GM12875 (cell line): ENCODE data around the gene FAM117B.

Experiments used
- H3K4me3 ChIP-seq: one replicate; pipeline ENCODE4 v1.5.1; 2011; ENCODE audit warnings: low read depth, low read length, control low read depth
- TF ChIP-seq, protein P1 (sequence below): IDR thresholded peaks from 2 replicates; pipeline ENCODE4 v1.5.1; 2011; ENCODE audit warnings: low read depth, mild to moderate bottlenecking, control low read depth, inconsistent platforms, low read length, moderate library complexity, borderline replicate concordance; ENCODE audit not compliant: insufficient read depth

The FAM117B gene

DNA sequence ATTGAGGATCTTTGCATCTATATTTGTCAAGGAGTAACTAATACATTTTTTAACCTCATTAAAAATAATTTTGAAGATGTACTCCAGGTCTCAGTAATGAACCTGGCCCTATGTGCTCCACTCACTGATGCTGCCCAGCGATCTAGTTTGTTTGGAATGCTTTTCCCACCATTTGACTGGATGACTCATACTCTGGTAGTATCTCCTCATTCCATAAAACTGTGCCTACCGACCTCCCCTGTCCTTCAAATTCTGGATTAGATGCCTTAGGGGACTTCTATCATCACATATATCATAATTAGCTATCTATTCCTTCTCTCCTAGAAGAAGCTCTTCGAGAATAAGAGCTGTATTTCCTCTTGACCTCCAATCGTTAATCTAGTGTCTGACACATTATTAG is 83.8 kb downstream of the FAM117B start:
- TF ChIP-seq, protein P1, sequence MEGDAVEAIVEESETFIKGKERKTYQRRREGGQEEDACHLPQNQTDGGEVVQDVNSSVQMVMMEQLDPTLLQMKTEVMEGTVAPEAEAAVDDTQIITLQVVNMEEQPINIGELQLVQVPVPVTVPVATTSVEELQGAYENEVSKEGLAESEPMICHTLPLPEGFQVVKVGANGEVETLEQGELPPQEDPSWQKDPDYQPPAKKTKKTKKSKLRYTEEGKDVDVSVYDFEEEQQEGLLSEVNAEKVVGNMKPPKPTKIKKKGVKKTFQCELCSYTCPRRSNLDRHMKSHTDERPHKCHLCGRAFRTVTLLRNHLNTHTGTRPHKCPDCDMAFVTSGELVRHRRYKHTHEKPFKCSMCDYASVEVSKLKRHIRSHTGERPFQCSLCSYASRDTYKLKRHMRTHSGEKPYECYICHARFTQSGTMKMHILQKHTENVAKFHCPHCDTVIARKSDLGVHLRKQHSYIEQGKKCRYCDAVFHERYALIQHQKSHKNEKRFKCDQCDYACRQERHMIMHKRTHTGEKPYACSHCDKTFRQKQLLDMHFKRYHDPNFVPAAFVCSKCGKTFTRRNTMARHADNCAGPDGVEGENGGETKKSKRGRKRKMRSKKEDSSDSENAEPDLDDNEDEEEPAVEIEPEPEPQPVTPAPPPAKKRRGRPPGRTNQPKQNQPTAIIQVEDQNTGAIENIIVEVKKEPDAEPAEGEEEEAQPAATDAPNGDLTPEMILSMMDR: no peak
- H3K4me3 ChIP-seq: no peak overlapping the region

DNA sequence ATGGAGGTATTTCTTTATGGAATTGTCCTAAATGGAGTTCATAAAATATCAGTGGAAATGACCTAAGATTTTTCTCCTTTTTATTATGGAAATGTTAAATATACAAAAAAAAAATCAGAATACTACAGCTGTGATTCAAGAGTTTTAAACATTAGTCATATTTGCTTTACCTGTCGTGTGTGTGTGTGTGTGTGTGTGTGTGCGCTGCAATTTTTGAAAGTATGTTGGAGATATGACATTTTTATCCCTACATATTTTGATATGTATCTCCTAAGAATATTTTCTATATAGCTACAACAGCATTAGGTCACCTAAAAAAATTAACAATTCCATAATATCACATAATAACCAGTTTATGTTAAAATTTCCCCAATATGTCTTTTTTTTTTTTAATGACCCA is 85.5 kb downstream of the FAM117B start:
- no peak overlapping the region for H3K4me3 ChIP-seq
- TF ChIP-seq, protein P1: no peak

- H3K4me3 ChIP-seq: no peak overlapping the region
- TF ChIP-seq, protein P1: no peak
Observed at GRCh38 chr2:202721621-202722020, 86.9 kb downstream of the FAM117B start.

- TF ChIP-seq, protein P1: no peak
- H3K4me3 ChIP-seq: no peak overlapping the region
Observed at GRCh38 chr2:202723746-202724145, 89.0 kb downstream of the FAM117B start.

DNA sequence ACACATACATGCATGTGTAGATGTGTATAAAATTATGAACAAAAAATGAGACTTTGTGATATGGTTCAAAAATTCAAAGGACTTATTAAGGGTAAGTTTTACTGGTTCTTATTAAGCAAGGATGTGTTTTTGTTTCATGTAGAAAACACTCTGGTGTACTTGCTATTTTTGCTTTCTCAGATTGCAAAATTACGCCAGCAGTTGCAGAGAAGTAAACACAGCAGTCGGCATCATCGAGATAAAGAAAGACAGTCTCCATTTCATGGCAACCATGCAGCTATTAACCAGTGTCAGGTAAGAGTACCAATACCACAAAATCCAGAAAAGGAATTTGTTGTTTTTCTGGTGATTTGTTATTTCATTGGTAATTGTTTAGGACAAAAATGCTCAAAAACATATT is 91.3 kb downstream of the FAM117B start:
- TF ChIP-seq, protein P1: no peak

DNA sequence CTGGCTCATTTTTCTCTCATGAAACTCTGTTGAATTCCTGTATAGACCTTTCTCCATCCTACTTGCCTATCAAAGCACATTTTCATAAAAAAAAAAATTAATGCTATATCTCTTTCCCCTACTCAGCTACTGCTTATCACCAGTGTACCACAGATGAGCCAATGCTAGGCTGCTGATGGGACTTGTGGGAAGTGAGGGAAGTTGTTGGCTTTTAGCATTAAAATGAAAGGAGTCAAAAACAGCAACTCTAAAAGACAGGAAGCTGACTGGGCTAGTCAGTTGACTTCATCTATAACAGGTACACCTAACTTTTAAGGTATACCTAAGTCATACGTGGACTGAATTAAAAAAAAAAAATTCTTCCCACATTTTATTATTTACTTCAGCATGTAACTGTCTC is 102.1 kb downstream of the FAM117B start:
- H3K4me3 ChIP-seq: no peak overlapping the region
- TF ChIP-seq, protein P1: no peak

More for the DNA sequence above, 91.3 kb downstream of the FAM117B start:
- no peak overlapping the region for H3K4me3 ChIP-seq

- no peak overlapping the region for H3K4me3 ChIP-seq
- TF ChIP-seq, protein P1: no peak
Observed at GRCh38 chr2:202743613-202744012, 108.8 kb downstream of the FAM117B start.
